HG03103 (cell line): ENCODE data around the gene FAM107B.
"Not testable (repeated sequence)": the region's sequence is repeated elsewhere in the genome, so short reads cannot be mapped to it uniquely, and the experiment has no call there.

Experiments
- ATAC-seq: cut with Tn5 transposase; IDR thresholded peaks from one replicate; pipeline ENCODE4 v1.9.1; 2021; ENCODE audit warnings: low read depth; ENCODE audit not compliant: unreplicated experiment

The FAM107B gene

DNA sequence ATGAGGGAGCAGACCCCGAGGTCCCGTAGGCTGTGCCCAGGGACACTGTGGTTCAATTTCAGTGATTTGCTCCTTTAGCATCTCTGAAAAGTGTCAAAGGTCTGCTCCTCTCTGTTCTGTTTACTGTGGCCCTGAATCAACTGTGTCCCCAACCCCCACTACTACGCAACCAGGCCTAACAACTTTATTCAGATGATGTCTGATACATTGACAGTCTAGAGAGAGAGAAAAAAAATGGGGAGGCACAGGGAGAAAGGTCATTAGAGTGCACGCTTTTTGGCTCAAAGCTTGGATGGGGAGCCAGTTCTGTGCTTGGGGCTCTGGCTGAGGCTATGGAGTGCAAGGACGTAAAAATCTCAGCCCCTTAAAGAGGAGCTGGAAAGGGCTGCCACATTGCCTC is 77.9 kb downstream of the FAM107B start:
- ATAC-seq, result no peak

DNA sequence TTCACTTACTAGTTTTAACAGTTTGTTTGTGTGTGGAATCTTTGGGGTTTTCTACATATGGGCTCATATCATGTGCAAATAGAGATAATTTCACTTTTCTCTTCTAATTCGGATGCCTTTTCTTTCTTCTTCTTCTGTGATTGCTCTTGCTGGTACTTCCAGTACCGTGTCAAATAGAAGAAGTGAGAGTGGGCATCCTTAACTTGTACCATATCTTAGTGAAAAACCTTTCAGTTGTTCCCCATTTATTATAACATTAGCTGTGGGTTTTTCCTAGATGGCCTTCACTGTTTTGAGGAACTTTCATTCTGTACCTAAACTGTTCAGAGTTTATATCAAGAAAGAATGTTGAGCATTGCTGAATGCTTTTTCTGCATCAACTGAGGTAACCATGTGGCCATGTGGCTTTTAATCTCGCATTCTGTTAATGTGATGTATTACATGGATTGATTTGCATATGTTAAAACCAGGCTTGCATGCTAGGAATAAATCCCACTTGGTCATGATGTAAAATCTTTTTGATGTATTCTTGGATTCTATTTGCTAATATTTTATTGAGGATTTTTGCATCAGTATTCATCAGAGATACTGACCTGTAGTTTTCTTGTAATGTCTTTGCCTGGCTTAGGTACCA is 78.7 kb downstream of the FAM107B start:
- ATAC-seq, result no peak

DNA sequence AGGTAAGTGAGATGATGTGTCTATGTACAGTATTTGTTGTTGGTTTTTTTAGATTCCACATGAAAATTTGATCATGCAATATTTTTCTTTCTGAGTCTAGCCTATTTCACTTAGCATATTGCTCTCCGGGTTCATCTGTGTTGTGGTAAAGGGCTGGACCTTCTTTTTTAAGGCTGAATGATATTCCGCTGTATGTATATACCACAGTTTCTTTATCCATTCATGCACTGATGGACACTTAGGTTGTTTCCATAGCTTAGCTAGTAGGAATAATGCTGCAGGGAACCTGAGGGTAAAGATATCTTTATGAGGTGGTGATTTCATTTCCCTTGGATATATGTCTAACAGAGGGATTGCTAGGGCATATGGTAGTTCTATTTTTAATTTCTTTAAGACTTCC is 80.8 kb downstream of the FAM107B start:
- ATAC-seq, result no peak

DNA sequence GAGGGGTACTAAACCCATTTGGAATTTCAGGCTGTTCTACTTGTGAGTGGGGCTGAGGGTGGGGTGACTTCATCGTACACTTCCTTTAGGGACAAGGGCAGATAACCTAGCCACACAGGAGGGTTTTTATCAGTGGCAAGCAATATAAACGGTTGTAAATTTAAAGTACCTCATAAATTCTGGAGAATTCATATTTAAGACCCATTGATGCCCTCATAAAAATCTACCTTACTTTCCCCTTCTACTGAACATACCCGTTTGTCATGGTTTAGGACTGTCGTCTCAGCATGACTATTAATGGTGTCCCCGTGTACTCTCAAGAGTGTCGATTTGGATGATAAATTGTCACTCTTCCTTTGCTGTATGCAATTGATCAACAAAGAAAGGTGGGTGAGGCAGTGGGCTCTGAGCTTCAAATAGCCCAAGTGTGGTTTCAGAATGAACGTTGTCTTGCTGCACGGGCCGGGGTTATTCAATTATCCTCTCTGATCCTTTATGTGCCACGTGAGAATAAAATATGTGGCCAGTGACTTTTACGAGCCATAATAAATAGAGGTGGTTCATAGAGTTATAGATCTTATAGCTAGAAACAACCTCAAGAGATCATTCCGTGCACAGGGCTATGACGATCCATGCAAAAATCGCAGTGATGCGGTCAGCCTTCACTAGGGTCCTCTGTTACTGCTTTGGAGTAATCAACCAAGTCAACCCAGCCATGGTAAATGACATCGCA is 82.2 kb downstream of the FAM107B start:
- ATAC-seq, result no peak

DNA sequence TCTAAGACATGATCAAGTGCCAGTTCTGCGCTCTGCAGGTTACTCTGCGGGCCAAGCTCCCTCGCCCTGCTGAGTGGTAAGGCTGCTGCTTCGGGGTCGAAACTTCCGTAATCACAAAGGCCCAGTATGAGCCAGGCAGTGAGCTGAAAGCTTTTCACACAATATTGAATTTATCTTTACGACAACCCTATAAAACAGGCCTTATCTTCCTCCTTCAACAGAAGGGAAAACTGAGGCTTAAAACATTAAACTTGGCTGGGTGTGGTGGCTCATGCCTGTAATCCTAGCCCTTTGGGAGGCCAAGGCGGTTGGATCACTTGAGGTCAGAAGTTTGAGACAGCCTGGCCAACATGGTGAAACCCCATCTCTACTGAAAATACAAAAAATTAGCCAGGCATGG is 83.3 kb downstream of the FAM107B start:
- ATAC-seq, result no peak

DNA sequence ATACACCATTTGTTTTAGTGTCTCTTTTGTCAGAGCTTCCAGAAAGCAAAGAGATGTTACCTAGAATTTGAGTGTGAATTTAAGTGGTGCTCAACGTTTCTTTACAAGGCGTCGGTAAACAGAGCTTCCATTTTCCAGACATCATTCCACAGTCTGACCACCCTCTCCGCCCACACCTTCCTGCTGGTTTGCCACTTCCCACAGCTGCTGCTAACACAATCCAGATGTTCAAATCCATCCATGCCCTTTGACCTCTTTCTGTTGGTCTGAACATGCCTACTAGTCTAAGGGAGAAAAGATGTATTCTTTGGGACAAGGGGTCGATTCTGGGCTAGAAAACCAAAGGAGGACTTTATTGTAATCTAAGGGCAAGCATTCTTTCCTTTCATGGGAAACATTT is 86.1 kb downstream of the FAM107B start:
- ATAC-seq, result no peak

DNA sequence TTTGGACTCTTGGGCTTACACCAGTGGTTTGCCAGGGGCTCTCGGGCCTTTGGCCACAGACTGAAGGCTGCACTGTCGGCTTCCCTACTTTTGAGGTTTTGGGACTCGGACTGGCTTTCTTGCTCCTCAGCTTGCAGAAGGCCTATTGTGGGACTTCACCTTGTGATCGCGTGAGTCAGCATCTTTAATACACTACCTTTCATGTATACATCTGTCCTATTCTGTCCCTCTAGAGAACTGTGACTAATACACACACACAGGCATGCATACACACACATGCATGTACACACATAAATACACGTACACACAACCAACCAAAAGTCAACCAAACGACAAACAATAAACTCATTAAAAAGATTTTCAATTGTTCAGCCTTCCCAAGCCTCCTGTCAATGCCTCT is 86.5 kb downstream of the FAM107B start:
- not testable (repeated sequence) for ATAC-seq

DNA sequence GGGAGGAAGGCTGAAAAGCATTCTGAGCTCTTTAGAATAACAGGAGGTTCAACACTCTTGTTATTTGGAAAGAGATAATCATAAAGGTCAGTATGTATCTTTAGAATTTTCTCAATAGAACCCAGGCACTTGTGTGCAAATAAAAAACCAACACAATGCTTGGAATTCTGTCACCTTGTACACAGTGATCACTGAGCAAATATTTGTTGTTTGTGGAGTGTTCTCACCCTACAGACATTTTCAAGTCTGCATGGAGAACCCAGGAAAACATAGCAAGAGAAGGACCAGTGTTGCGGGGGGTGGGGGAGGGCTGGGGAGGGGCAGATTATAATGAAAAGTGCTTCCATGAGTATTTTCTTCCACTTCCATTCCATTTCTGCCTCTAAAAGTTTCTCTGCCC is 87.4 kb downstream of the FAM107B start:
- no peak for ATAC-seq

DNA sequence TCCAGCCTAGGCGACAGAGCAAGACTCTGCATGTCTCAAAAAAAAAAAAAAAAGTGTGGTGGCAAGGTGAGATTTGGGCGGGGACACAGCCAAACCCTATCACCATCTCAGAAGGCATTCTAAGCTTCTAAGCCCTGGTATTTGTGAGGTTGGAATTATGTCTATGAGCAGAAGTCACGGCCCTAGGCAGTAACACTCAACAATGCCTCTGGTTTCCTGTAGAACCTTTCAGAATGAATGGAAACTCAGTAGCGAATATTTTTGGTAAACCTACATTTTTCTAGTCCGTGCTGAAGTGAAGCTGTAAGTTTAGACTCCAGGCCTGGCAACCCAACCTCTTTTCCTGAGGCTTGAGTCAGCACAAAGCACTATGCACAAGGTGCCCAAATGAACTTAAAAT is 88.3 kb downstream of the FAM107B start:
- ATAC-seq, result no peak

DNA sequence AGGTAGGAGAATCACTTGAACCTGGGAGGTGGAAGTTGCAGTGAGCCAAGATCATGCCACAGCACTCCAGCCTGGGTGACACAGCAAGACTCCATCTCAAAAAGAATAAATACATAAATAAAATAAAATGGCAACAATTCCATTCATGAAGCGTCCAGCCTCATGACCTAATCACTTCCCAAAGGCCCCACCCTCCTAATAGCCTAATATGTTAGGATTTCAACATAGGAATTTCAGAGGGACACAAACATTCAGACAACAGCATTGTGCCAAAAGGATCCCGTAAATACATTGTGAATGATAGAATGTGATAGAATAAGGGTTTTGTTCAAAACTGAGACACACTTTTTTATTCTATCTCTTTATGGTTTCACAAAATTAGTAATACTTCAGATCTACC is 90.3 kb downstream of the FAM107B start:
- ATAC-seq, result no peak

DNA sequence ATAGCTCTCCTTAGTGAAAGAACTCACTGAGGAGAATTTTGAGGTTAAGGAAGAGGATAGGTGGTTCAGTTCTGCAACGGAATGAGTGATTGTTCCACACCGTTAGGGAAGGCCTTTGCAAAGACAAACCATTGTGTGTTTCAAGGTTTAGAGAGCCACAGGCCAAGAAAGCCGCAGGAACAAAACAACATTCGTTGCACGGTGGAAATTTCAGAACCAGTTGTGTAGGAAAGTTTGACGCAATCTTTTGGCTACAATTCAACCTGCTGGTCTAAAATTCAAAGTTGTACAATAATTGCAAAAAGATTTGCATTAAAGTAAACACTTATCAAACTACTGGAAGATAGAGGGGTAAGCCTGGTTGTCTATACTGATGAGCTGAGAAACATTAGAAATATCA is 91.4 kb downstream of the FAM107B start:
- no peak for ATAC-seq

DNA sequence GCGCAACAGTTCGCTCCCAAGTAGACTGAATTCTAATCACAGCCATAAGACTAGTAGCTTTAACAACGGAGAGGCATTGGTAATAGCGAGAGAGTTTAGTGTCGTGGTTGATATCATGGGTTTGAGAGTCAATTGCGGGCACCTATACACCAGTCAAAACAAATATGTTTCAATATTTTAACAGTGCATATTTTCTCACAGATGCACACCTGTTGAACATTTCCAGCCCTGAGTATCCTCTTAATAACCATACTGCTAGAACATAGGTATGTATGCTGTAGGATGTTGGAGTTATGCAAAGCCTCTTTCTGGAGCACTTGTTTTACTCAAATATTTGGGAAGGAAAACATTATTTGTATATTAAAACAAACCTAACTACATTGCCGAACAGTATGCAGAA is 92.9 kb downstream of the FAM107B start:
- ATAC-seq, result no peak

DNA sequence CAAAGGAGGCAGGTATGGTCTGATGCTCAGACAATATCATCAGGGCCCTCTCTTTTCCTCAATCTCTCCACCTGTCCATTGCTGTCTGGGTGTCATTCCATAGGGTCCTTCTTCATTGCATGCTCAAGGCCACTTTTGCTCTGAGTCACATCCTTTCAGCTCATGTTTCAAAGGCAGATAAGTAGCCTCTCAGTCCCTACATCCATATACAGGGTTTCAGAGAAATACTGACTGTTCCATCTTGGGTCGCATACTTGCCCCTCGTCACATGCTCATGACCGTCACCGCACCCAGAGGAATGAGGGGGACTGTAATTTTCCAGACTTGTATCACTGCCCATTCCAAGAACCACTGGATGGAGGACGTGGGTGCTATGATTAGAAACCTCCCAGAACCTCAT is 93.4 kb downstream of the FAM107B start:
- ATAC-seq, result no peak

DNA sequence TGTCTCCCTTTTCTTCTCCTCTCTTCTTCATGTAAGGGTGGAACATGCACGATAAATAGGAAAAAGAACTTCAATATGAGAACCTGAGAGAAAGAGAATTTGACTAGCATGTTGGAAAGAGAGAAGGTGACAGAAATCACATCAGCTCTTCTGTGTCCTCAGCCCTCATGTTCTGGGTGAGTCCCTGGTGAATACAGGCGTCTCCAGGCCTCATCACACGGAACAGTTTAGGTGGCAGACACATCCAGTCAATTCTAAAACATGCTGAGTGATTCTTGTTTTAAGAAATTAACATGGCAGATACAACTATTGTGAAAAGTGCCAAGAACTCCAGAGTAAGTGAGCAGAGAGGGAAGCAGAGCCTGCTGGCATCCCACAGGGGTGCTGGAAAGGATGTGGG is 96.1 kb downstream of the FAM107B start:
- no peak for ATAC-seq

DNA sequence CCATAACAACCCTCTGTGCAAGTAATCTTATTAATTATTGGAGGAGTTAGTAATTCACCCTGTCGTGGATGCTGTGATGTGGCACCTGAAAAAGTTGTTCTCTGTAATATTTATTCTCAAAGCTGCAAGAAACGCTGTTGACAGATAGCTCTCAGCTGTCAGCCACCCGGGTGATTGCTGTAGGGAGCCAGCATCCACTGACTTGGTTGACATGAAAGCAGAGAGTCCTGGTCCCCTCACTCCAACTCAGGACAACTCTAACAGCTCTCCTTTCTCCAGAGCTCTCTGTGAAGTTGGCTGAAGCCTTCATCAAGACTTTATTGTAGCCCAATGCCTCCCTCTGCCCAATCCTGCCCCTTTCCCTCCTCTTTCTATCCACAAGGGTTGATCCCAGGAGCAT is 98.0 kb downstream of the FAM107B start:
- no peak for ATAC-seq

DNA sequence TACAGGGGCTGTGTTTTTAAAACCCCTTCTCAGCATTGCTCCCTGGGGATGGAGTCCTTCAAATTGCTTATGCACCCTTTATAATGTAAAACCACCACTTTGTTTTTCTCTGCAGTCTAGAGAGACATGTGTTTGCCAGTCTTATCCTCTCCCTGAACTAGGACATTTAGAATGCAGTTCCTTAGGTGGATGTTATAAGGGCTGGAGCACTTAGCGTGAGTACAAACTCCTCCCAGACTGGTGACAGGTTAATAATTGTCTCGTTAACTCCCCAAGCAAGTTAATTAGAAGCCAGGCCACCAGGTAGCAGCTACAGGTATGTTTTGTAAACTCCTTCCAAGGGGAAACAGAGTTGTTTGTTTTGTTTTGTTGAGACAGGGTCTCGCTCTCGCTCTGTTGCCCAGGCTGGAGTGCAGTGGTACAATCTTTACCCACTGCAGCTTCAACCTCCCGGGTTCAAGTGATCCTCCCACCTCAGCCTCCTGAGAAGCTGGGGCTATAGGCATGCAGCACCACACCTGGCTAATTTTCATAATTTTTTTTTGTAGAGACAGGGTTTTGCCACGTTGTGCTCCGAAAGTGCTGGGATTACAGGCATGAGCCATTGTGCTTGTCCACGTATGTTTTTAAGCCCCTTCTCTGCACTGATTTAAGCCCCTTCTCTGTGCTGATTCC is 100.2 kb downstream of the FAM107B start:
- no peak for ATAC-seq

DNA sequence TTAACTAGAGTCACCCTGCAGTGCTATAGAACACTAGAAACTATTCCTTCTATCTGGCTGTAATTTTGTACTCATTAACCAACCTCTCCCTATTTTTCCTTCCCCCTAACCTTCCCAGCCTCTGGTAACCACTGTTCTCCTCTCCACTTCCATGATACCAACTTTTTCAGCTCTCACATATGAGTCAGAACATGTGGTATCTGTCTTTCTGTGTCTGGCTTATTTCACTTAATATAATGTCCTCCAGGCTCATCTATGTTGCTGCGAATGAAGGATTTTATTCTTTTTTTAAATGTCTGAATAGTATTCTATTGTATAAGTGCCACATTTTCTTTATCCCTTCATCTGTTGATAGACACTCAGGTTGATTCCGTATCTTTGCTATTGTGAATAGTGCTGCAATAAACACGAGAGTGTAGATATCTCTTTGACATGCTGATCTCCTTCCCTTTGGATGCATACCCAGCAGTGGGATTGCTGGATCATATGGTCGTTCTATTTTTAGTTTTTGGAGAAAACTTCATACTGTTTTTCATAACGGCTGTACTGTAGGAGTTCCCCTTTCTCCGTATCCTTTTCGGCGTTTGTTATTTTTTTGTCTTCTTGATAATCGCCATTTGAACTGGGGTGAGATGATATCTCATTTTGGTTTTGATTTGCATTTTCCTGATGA is 101.4 kb downstream of the FAM107B start:
- no peak for ATAC-seq

DNA sequence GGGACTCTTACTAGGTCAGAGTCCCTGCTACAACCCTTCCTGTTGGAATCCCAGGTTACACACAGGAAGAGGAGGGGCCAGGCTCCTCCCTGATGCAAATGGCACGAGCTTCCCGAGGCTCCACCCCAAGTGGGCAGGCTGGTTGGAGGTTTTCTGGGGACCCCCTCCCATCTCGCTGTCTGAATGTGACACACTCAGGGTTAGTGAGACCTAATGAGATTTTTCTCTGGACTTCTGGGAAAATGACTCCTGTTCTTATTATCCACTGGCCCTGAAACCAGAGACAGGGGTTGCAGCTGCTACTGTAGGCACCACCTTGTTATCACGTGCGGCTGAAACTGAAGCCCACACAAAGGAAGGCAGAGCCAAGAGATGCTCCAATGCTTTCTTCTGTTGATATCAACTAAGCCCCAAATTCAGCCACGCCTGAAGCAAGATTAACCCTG is 103.3 kb downstream of the FAM107B start:
- no peak for ATAC-seq

DNA sequence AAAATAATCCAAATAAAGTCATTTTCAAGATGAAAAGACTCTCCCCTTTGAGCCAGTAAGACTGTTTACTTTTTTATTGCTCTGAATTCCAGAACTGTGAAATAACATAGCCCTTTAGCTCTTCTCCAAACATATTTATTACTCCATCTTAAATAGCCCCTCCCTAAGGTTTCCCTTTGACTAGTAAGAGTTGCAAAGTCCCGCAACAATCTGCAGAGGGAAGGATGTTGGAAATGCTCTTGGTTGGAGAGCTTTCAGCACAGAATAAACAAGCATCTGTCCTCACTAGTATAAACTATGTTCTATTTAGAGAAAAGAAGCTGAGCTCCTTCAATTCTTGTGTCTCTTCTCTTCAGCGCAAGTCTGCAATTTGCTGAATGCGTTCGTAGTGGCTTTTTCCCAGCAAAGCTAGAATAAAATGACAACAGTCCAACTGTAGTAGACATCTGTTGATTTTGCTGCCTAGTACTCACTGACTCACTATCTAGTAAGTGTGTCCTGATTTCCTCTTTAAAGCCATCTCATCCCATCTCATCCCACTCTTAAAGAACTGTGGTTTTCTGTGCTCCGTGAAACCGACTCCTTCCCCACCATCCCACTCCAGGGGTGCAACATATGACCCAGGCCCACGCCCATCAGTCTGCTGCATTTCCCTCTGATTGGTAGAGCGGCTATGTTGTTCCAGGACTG is 104.0 kb downstream of the FAM107B start:
- ATAC-seq, result no peak

DNA sequence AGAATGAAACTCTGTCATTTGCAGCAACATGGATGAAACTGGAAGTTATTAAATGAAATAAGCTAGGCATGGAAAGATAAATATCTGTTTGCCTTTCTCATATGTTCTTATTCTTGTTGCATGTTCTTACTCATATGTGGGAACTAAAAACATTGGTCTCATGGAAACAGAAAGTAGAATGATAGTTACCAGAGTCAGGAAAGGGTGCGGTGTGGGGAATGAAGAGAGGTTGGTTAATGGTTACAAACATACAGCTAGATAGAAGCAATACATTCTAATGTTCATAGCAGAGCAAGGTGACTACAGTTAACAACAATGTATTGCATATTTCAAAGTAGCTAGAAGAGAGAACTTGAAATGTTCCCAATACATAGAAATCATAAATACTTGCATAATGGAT is 105.1 kb downstream of the FAM107B start:
- no peak for ATAC-seq

DNA sequence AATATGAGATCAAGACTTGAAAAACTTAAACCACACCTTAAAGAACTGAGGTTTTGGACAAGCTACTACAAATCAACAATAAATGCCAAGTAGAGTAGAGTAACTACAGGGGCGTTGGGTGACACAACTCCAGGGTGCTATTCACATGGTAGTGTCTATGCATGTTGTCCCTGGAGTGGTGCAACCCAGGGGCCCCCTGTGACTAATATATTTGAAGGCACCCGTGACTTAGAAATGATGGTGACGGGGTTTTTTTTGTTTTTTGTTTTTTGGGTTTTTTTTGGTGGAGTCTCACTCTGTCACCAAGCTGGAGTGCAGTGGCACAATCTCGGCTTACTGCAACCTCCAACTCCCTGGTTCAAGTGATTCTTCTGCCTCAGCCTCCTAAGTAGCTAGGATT is 106.9 kb downstream of the FAM107B start:
- no peak for ATAC-seq
